EH (cell line): Measurements from ENCODE around the gene PLPP2.

Experiments used
- DNase-seq: peaks from one replicate; pipeline ENCODE4 v3.0.0-alpha.2; 2015; ENCODE audit warnings: low read depth

The PLPP2 gene

DNA sequence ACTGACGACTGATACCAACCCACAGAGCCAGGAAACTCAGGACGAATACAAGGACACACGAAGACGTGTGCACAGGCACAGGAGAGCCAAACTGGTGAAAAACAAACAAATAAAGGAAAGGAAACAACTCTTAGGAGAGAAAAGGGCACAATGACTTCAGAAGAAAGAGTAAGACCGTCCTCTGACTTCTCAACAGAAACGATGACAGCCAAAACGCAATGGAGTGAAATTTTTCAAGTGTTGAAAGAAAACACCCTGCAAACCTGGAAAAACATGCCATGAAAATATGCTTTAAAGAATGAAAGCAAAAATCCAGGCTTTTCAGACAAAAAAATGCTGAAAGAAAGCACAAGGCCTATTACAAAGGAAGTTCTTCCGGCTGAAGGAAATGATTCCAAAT, 24.6 kb upstream of the PLPP2 start:
- DNase-seq: no peak

DNA sequence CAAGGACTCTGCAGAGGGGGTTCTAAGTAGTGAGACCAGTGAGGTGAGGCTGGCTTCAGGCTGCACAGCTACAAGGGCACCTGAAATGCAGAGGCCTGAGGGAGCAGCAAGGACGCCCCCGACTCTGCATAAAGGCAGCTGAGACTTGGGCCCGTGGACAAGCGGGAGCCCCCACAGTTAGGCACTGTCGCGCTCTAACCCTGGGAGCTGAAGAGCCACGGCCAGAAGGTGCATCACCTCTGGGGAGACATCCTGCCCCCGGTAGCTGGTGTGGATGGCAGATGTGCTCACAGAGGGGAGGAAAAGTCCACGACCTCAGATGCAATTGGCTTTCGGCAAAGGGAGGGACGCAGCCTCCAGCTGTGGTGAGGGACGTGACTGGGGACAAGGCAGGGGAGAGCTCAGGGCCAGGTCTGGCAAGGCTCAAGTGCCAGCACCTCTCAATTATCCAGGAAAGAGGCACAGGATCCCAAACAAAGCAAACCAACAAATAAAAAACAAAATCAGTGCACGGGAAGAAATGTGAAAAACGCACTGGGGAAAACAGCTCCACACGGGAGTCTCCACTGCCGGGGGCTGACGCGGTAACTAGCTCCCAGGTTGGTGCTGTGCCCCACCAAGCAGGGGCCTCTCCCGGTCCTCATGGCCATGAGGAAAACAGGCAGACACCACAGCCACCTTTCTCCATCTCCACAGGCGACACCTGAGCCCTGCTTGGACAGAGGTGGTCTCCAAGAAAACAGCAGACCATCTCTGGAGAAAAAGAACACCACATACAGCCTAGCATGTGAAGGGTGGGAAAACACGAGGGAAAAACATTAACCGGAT, 23.0 kb upstream of the PLPP2 start:
- no peak for DNase-seq

DNA sequence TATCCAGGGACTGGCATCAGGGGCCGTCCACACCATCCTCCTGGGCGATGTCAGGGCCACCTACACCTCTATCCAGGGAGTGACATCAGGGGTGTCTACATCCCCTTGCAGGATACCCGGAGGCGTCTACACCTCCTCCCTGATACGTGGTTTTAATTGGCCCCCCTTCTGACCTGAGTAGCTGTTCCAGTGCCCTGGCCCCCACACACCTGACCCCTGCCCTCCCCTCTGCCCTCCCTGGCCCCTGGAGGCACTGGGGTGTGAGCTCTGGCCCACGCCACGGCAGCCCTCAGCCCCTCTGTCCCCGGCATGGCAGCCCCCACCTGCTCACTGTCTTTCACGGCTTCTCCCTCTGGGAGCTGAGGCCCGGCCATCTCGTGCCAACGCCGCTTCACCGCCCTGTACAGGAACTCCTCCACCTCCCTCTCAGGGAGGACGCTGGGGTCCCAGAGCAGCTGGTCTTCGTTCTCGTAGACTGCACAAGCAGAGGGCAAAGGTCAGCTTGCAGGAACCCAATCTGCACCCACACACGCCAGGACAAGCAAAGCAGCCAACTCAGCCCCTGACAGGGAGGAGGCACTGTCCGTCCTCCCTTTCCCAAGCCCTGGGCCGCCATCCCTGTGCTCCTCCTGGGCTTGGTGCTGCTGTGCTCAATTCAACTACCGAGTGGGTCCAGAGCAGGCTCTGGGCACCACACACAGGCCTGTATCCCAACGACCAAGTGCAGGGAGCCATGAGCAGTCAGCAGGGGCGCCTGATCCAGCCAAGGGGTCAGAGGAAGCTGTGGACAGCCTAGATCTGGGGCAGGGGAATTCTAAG, 22.2 kb upstream of the PLPP2 start:
- DNase-seq: no peak

DNA sequence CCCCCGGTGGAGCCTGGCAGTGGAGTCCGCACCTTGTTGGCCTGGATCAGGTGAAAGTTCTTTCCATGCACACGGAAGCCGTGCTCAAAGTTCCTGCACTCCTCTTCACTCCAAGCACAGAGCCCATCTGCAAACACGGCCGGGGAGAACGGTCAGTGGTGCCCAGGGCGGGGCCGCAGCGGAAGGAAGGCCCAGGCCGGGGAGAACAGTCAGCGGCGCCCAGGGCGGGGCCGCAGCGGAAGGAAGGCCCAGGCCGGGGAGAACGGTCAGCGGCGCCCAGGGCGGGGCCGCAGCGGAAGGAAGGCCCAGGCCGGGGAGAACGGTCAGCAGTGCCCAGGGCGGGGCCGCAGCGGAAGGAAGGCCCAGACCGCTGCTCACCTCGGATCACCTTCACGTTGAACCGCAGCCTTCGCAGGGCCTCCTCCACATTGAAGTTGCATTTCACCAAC, 20.6 kb upstream of the PLPP2 start:
- no peak for DNase-seq

DNA sequence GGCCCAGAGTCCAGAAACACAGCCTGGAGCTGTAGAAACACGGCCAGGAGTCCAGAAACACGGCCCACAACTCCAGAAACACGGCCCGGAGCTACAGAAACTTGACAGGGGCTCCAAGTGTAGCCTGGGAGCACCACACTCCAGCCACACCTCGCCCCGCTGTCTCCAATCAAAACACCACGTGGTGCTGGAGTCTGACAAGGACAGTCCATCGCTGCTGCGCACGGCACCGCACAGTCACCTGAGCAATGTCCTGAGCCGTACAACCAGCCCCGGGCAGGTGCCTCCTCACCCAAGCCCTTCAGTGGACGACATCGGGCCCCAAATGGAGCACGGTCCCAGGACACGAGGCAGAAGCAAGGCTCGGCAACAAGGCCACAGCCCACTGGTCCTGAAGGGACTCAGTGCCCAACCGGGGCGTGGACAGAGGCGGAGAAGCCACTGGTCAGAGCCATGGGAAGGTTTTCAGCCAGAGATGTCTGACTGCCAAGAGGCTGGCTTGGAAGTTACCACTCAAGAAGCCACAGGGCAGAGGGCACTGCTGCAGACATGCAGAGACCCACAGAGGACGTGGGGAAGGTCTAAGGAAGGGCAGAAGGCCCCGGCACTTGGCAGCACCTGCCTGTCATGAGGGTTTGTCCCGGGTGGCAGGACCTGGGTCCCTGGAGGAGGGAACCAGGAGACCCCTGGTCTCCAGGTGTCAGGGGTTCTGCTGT, 19.7 kb upstream of the PLPP2 start:
- no peak for DNase-seq

DNA sequence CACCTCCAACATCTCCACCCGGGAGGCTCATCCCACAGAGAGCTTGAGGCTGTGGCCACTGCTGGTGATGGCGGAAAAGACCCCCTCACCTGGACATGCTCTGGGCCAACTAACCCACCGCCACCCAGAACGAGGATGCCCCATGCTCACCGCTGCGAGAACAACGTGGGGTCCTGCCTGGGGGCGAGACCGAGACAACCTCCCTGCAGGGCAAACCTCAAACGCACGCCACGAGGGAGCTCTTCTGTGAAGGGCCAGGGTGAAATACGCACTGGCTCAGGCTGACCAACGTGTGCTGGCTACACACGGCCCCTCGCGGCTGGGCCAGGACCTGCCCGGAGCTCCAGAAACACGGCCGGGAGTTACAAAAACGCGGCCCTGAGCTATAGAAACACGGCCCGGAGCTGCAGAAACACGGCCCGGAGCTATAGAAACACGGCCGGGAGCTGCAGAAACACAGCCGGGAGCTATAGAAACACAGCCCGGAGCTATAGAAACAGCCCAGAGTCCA, 19.0 kb upstream of the PLPP2 start:
- no peak for DNase-seq

DNA sequence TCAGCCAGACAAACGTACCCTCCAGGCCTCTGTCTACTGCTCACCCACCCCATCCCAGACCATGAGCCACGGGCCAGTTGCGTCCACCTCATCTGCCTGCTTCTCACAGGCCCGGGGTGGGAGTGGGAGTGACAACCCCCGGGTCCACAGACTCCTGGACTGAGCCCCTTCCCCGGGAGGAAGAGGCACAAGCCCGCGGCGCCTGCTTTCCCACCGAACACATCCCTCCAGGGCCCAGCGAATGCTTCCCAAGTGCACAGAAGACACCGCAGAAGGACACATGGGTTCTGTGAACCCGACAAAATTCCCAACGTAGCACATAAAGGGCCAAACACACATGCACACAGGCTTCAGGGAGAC, 18.0 kb upstream of the PLPP2 start:
- no peak for DNase-seq

DNA sequence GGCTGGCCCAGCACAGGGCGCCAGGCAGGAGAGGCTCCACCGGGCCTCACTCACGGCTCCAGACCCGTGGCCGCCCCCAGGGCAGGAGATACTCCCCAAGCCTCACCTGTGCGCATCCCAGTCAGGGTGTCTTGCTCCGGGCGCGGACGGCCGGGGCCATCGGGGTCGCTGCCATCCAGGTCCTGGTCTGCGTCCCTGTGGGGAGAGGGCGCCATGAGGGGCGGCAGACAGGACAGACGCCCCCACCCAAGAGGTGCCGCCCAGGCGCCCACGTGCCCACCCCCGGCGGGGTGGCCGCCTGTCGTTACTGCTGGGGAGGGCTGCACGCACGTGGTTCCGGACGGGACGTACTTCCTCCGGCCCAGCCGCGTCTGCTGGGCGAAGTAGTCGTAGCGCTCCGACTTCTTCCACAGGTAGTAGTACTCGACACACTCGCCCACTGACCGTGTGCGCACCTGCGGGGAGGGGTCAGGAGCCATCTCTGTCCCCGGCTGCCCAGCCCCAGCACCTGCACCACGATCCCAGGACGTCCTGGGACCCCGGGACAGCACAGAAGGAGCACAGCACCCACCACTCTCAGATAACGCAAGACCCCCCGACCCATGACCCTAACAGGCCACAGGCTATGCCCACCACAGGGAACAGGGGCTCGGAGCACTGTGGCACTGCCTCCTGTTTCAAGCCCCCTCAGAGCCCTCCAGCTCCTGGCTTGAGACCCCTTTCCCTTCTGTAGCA, 17.4 kb upstream of the PLPP2 start:
- DNase-seq: no peak

DNA sequence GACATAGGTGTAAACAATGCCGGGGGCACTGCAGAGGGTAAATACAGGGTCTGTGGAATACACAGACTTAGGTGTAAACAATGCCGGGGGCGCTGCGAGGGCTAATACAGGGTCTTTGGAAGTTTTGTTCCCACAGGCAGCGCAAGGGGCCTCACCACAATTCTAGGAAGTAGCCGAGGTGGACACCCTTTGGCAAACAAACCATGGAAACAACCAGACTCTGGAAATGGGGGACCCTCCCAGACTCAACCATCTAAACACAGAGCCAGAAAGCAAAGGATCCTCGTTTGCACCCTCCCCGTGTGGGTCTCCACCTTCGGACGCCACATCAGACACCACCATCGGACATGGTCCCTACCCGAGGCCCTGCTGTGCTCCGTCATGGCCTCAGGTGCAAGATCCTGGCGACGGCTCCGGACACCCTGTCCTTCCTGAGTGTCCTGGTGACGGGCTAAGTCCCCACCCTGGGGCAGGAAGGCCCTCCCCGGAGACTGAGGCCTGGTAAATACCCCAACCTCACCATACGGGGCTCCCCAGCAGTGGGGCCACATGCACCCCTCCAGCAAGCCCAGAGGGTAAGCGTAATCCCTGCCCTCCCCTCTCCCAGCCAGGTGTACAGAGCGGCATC, 16.7 kb upstream of the PLPP2 start:
- DNase-seq: no peak

DNA sequence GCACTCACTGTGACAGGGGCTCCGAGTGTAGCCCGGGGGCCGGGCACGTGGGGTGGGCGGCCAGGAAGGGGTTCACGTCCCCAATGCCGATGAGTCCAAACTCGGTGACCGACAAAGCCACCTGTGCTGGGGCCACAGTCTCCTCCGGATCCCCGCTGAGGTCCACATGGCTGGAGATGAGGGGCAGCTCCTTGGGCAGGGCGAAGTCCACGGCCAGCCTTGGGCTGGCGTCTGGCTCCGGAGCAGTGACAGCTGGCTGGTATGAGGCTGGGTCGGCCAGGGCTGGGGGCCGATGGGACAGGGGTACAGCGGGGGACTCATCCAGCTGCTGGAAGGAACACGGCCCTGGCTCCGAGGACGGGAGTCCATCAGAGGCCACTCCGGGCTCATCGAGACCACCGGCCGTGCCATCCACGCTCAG, 15.9 kb upstream of the PLPP2 start:
- no peak for DNase-seq

DNA sequence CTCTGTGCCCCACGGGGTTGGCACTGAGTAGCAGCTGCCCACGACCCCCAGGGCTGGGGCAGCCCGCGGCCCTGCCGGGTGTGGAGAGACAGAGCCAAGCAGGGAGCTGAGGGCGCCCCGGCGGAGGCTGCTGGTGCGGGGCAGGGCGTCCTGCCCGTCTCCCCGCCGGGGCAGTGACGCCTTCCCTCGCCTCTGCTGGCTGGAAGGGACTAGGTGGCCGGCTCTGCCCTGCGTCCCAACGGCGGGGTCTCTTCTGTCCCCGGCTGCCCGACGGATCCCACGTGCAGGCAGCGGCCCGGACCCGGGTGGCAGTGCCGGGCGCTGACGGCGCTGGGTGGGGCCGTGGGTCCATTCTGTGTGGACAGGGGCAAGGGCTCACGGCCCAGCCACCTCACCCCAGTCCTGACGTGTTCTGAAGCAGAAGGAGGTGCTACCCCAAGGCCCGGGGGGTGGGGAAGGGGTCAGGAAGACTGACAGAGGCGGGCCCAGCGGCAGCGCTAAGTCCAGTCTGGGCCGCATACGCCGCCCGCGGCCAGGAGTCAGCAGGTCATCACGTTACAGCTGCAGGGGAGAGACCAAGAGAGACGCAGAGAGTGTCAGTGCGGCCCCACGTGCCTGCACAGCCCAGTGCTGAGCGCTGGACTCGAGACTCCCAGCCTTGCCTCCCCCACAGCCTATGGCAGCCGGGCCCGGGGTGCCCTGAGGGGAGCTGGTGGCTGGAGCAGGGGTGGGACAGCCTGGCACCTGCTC, 15.1 kb upstream of the PLPP2 start:
- no peak for DNase-seq

DNA sequence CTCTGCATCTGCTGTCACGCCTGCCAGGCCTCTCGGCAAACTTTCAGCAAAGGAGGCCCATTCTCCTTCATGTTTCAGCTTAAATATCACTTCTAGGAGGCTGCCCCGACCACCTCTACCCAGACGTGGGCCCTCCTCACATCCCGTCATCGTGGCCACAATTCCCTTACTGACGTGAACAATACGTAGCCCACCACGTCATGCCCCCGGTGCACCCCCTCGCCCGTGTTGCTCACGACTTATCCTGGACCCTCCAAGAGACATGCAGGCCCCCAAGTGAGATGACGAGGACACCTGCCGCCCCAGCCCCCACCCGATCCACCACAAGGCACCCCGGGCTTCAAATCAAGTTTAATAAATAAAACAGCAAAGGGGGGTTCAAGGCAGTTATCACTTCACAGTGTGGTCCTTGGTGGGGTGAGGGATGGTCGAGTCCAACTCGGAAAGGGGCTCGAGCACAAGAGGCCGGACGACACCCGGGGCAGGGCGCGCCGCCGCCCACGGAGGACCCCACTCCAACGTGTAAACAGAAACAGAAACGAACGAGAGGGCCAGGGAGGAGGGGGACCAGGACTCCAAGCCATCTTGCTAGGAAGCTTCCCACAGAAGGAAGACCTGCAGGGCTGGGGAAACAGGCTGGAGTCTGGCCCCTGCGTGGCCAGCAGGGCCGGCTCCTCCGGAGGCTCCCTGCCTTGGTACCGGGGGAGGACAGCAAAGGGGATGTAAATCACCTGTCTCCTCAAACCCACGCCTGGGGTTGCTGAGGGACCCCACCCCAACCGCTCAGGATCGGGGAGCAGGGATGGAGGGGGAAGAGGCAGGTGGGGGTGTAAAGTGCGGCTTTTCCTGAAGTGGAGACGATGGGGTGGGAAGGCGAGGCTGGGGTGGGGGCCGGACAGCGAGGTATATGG, 14.3 kb upstream of the PLPP2 start:
- no peak for DNase-seq

DNA sequence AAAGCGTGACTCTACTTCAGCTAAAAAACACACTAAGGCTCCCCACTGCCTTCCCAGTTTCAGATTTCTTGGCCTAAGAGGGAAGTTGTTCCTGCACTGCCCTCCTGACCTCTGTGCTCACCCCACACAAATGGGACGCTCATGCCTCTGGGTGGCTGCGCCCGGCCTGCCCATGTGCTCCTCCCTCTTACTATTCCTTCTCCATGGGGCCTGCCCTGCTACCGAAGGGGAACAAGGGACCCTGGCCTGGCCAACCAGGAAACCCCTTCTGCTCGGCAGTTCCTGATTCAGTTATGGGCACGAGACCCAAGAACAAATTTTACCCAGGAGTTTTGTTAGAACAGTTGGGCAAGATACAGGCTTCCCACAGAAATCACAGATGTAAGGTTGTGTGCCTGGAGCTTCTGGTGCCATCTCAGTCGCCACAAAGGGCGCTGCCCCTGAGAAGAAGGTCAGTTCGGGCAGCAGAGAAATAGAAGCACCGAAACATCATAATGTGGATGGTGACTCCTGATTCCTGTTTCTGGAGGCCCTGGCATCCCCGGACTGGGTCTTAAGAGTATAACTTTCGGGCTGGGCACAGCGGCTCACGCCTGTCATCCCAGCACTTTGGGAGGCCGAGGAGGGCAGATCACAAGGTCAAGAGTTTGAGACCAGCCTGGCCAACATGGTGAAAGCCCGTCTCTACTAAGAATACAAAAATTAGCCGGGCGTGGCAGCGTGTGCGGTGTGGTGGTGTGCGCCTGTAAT, 5.4 kb upstream of the PLPP2 start:
- DNase-seq: no peak

DNA sequence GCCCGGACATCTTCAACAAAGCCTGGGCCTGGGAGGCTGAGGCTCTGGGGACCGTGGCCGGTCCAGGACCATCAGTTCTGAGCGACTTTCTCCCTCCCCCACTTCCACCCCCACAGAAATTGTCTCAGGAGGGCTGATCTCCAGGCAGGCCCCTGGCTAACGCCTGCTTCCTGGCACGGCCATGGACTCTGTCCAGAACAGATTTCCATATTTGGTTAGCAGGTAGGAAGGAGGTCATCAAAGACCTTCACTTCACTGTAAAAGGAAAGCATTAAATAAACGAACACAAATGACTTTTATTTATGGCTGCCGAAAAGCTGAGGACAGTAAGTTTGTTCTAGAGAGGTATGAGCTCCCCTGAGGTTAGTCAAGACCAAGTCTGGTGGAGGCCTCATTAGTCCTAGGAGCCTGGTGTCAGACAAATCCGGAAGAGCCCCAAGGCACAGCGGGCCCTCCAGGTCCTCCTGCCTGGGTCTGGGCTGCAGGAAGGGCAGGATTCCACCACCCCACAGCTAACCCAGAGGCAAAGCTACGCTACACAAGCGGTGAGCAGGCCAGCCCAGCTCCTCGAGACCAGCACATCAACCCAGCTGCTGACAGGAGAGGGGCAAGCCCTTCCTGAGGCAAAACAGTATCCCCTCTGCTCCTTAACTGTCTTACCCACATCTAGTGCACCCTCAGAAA, 4.6 kb upstream of the PLPP2 start:
- no peak for DNase-seq

DNA sequence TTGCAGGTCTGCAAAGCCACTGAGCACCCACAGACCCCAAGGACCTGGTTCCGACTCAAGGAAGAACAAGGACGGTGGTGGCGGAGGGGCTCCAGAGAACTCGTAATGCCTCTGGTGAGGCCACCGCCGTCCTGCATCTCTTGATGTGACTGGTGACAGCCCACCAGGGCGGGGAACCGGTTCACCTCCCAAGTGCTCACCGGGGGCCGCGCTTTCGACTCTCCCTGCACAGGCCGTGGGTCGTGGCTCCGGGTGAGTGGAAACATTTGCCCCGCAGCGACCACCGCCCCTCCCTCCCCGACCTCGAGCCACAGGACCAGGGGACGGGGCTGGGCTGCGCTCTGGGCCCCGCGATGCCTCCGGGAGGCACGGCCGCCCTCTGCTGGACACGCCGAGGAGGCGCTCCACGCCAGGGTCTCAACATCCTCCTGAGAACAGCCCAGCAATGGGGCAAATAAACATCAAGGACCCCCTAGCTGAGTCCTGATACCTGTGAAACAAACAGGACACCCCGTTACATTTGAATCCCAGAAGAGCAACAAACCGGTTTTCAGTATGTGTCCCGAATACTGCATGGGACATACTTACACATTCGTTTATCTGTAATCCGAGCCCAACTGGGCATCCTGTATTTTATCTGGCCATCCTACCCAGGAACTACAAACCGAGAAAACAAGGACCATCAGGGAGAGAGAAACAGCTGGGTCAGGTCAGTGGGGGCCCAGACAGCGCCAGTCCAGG, 3.9 kb upstream of the PLPP2 start:
- DNase-seq: peak; percentile 41

DNA sequence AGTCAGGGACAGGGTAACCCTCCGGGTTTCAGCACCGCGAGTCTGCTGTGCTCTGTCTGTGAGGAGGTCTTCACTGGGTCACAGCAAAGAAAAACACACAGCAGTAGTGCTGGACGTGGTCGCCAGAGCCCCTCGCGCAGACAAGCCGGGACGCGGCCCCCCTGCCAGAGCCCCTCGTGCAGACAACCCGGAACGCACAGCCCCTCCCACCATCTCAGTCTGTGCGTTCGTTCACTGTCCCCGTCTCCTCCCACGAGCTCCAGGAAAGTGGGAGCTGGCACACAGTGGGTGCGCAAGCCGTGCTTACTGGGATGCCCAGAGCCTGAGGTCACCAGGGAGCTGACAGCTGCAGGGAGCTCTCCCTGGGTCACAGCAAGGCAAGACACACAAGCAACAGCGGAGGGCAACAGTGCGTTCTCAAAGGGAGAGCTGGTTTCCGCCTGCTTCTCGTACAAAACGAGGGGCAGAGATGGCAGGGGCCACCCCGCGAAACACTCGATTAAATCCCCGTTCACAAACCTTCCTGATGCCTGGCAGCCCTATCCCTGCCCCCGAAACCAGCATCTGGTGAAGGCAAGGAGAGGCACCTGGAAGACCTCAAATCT, 3.2 kb upstream of the PLPP2 start:
- DNase-seq: peak; percentile 42
